ENCODE data around the gene YWHAG. TPM values are rescaled to one million over a fixed set of nuclear protein-coding genes. Genes with fewer than 3 reads are reported as not detected.

Gene YWHAG
- total and polyA plus RNA-seq, 9 of the 15 experiments (the other 6 are each of a cell fraction or from before 2014, with no cell fraction given), result 30.4 to 246 (median 94.5) TPM

GRCh38 chr7:76314042-76314721, 44.6 kb downstream of the YWHAG start (continued):
- TF ChIP-seq, protein P1, sequence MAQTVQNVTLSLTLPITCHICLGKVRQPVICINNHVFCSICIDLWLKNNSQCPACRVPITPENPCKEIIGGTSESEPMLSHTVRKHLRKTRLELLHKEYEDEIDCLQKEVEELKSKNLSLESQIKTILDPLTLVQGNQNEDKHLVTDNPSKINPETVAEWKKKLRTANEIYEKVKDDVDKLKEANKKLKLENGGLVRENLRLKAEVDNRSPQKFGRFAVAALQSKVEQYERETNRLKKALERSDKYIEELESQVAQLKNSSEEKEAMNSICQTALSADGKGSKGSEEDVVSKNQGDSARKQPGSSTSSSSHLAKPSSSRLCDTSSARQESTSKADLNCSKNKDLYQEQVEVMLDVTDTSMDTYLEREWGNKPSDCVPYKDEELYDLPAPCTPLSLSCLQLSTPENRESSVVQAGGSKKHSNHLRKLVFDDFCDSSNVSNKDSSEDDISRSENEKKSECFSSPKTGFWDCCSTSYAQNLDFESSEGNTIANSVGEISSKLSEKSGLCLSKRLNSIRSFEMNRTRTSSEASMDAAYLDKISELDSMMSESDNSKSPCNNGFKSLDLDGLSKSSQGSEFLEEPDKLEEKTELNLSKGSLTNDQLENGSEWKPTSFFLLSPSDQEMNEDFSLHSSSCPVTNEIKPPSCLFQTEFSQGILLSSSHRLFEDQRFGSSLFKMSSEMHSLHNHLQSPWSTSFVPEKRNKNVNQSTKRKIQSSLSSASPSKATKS (CRISPR knock-in tag; IDR thresholded peaks at IDR 0.05), result no peak
- no peak; the same call in 1 of the 2 replicates for TF ChIP-seq CBFB (CRISPR knock-in tag; IDR thresholded peaks at IDR 0.05)
- no peak for TF ChIP-seq SAFB2 (IDR thresholded peaks at IDR 0.05; ENCODE audit: borderline replicate concordance, low read depth, low read length, severe bottlenecking)
- TF ChIP-seq ZNF143 (CRISPR knock-in tag; IDR thresholded peaks at IDR 0.05), result 0 out of 2 replicates have a peak, but pooled peaks have one; percentile 29
- no peak for TF ChIP-seq NR3C1 (CRISPR knock-in tag; IDR thresholded peaks at IDR 0.05)
- TF ChIP-seq JUNB (CRISPR knock-in tag; conservative IDR thresholded peaks at IDR 0.05), result no peak
- TF ChIP-seq ZNF146 (CRISPR knock-in tag; IDR thresholded peaks at IDR 0.05; ENCODE audit: unreplicated experiment), result no peak
- TF ChIP-seq RREB1 (CRISPR knock-in tag; IDR thresholded peaks at IDR 0.05), result peak; percentile 86; the same call in 1 of the 2 replicates
- TF ChIP-seq NCOA4 (IDR thresholded peaks at IDR 0.05; ENCODE audit: partially characterized antibody), result no peak
- TF ChIP-seq NELFE (IDR thresholded peaks at IDR 0.05; ENCODE audit: insufficient read depth, insufficient read length), result no peak
- TF ChIP-seq, protein P2, sequence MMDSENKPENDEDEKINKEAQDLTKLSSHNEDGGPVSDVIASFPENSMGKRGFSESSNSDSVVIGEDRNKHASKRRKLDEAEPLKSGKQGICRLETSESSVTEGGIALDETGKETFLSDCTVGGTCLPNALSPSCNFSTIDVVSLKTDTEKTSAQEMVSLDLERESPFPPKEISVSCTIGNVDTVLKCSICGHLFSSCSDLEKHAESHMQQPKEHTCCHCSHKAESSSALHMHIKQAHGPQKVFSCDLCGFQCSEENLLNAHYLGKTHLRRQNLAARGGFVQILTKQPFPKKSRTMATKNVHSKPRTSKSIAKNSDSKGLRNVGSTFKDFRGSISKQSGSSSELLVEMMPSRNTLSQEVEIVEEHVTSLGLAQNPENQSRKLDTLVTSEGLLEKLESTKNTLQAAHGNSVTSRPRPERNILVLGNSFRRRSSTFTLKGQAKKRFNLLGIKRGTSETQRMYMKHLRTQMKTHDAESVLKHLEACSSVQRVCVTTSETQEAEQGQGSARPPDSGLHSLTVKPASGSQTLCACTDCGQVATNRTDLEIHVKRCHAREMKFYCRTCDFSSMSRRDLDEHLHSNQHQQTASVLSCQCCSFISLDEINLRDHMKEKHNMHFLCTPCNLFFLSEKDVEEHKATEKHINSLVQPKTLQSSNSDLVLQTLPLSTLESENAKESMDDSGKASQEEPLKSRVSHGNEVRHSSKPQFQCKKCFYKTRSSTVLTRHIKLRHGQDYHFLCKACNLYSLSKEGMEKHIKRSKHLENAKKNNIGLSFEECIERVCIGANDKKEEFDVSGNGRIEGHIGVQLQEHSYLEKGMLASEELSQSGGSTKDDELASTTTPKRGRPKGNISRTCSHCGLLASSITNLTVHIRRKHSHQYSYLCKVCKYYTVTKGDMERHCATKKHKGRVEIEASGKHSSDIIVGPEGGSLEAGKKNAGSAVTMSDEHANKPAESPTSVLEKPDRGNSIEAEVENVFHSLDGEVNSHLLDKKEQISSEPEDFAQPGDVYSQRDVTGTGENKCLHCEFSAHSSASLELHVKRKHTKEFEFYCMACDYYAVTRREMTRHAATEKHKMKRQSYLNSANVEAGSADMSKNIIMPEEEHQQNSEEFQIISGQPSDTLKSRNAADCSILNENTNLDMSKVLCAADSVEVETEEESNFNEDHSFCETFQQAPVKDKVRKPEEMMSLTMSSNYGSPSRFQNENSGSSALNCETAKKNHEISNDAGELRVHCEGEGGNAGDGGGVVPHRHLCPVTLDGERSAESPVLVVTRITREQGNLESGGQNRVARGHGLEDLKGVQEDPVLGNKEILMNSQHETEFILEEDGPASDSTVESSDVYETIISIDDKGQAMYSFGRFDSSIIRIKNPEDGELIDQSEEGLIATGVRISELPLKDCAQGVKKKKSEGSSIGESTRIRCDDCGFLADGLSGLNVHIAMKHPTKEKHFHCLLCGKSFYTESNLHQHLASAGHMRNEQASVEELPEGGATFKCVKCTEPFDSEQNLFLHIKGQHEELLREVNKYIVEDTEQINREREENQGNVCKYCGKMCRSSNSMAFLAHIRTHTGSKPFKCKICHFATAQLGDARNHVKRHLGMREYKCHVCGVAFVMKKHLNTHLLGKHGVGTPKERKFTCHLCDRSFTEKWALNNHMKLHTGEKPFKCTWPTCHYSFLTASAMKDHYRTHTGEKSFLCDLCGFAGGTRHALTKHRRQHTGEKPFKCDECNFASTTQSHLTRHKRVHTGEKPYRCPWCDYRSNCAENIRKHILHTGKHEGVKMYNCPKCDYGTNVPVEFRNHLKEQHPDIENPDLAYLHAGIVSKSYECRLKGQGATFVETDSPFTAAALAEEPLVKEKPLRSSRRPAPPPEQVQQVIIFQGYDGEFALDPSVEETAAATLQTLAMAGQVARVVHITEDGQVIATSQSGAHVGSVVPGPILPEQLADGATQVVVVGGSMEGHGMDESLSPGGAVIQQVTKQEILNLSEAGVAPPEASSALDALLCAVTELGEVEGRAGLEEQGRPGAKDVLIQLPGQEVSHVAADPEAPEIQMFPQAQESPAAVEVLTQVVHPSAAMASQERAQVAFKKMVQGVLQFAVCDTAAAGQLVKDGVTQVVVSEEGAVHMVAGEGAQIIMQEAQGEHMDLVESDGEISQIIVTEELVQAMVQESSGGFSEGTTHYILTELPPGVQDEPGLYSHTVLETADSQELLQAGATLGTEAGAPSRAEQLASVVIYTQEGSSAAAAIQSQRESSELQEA (IDR thresholded peaks at IDR 0.05; ENCODE audit: low read depth), result no peak
